ENCODE results near the gene SLC35F1.

Gene SLC35F1

DNA sequence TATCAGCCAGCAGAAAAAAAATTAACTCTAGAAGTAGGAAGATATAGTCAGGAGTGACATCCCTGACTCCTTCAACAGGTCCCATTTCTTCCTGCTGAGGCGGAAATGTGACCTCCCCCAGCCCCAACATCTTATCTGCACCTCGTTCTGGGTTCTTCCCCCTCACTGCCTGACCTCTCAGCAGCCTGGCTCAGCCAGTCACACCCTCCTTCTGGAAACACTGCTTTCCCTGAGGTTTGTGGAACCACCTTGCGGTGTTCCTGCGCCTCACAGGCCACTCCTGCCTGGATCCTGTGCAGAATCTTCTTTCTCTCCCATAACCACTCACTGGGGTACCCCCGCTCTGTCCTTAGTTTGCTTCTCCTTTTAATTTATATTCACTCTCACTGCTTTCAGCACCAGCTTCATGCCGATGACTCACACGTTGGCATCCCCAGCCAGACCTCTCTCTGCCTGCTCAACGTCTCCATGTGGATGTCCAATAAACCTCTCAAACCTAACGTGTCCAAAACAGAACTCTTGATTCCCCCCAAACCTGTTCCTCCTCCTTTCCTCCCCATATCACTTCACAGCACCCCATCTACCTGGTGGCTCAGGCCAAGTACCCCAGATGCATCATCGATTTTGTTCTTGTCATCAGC is 418.3 kb downstream of the SLC35F1 start:
- FAIRE-seq (no peak), DNase-seq (ENCODE audit: insufficient read length, low spot score) (no peak)
- TF ChIP-seq POU2F2 (IDR thresholded peaks at IDR 0.05; ENCODE audit: low read depth, low read length) (no peak), POLR2AphosphoS5 (IDR thresholded peaks at IDR 0.05; ENCODE audit: low read depth, low read length) (no peak), POLR2A (IDR thresholded peaks at IDR 0.05; ENCODE audit: low read depth, low read length) (no peak), SPI1 (IDR thresholded peaks at IDR 0.05; ENCODE audit: low read depth, low read length) (no peak), PAX5 (IDR thresholded peaks at IDR 0.05; ENCODE audit: insufficient read depth, low read length, severe bottlenecking) (no peak), TAF1 (IDR thresholded peaks at IDR 0.05; ENCODE audit: low read depth, low read length) (no peak)

GRCh38 chr6:118326712-118327111 is 419.6 kb downstream of the SLC35F1 start:
- TF ChIP-seq TAF1 (IDR thresholded peaks at IDR 0.05; ENCODE audit: low read depth, low read length) (no peak), POU2F2 (IDR thresholded peaks at IDR 0.05; ENCODE audit: low read depth, low read length) (no peak), SPI1 (IDR thresholded peaks at IDR 0.05; ENCODE audit: low read depth, low read length) (no peak)
- no peak for FAIRE-seq
- no peak for DNase-seq (ENCODE audit: insufficient read length, low spot score)

- FAIRE-seq (no peak), DNase-seq (ENCODE audit: insufficient read length, low spot score) (no peak)
- TF ChIP-seq PAX5 (IDR thresholded peaks at IDR 0.05; ENCODE audit: insufficient read depth, low read length, severe bottlenecking) (no peak), POLR2A (IDR thresholded peaks at IDR 0.05; ENCODE audit: low read depth, low read length) (no peak), POLR2AphosphoS5 (IDR thresholded peaks at IDR 0.05; ENCODE audit: low read depth, low read length) (no peak), POU2F2 (IDR thresholded peaks at IDR 0.05; ENCODE audit: low read depth, low read length) (no peak), SPI1 (IDR thresholded peaks at IDR 0.05; ENCODE audit: low read depth, low read length) (no peak), TAF1 (IDR thresholded peaks at IDR 0.05; ENCODE audit: low read depth, low read length) (no peak)
Measured at GRCh38 chr6:118327237-118327636, 420.2 kb downstream of the SLC35F1 start.

- FAIRE-seq = no peak
- DNase-seq (ENCODE audit: insufficient read length, low spot score) = no peak
- no peak for TF ChIP-seq POLR2A (IDR thresholded peaks at IDR 0.05; ENCODE audit: low read depth, low read length)
- no peak for TF ChIP-seq POU2F2 (IDR thresholded peaks at IDR 0.05; ENCODE audit: low read depth, low read length)
- TF ChIP-seq POLR2AphosphoS5 (IDR thresholded peaks at IDR 0.05; ENCODE audit: low read depth, low read length) = no peak
- TF ChIP-seq TAF1 (IDR thresholded peaks at IDR 0.05; ENCODE audit: low read depth, low read length) = no peak
- no peak for TF ChIP-seq SPI1 (IDR thresholded peaks at IDR 0.05; ENCODE audit: low read depth, low read length)
Measured at GRCh38 chr6:118333772-118334171, 426.7 kb downstream of the SLC35F1 start.

GRCh38 chr6:118334634-118335033 is 427.6 kb downstream of the SLC35F1 start:
- TF ChIP-seq SPI1 (IDR thresholded peaks at IDR 0.05; ENCODE audit: low read depth, low read length) (no peak), POLR2A (IDR thresholded peaks at IDR 0.05; ENCODE audit: low read depth, low read length) (no peak), POLR2AphosphoS5 (IDR thresholded peaks at IDR 0.05; ENCODE audit: low read depth, low read length) (no peak), TAF1 (IDR thresholded peaks at IDR 0.05; ENCODE audit: low read depth, low read length) (no peak), POU2F2 (IDR thresholded peaks at IDR 0.05; ENCODE audit: low read depth, low read length) (no peak), PAX5 (IDR thresholded peaks at IDR 0.05; ENCODE audit: insufficient read depth, low read length, severe bottlenecking) (no peak)
- FAIRE-seq = no peak
- DNase-seq (ENCODE audit: insufficient read length, low spot score) = no peak

GRCh38 chr6:118335325-118335816 is 428.3 kb downstream of the SLC35F1 start:
- DNase-seq (ENCODE audit: insufficient read length, low spot score) (no peak), FAIRE-seq (no peak)
- TF ChIP-seq POLR2A (IDR thresholded peaks at IDR 0.05; ENCODE audit: low read depth, low read length) = no peak

DNA sequence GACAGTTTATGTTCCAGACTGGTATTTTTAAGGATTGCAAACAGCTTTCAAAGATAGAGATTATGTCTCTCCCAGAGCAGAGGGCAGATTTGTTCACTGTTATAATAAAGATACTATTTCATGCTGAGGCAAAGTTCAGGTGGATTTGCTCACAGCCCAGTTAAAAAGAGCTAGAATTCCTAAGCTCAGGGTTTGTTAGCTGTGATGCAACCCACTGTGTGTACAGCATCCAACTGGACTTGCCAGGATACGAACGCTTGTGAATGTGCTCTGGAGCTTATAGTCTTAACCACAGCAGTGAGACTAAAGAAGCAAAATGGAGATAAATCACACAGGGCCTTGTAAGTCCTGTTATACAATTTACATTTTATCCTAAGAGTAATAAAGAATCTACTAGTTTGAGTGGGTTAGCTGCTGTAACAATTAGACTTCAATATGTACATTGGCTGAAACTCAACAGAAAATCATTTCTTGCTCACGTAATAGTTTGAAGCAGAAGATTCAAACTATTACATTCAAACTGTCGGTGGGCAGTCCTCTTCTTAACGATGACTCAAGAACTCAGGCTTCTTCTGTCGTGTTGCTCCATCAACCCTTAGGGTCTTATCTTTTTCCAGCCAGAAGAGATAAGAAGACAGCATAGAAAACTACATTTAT is 437.1 kb downstream of the SLC35F1 start:
- no peak for FAIRE-seq

GRCh38 chr6:118350881-118351430 is 443.9 kb downstream of the SLC35F1 start:
- no peak for DNase-seq (ENCODE audit: insufficient read length, low spot score)
- TF ChIP-seq POLR2A (IDR thresholded peaks at IDR 0.05; ENCODE audit: low read depth, low read length) (no peak), POU2F2 (IDR thresholded peaks at IDR 0.05; ENCODE audit: low read depth, low read length) (no peak), TAF1 (IDR thresholded peaks at IDR 0.05; ENCODE audit: low read depth, low read length) (no peak), SPI1 (IDR thresholded peaks at IDR 0.05; ENCODE audit: low read depth, low read length) (no peak)
- no peak for FAIRE-seq

More for the DNA sequence above, 437.1 kb downstream of the SLC35F1 start:
- DNase-seq (ENCODE audit: insufficient read length, low spot score) = no peak
- TF ChIP-seq PAX5 (IDR thresholded peaks at IDR 0.05; ENCODE audit: insufficient read depth, low read length, severe bottlenecking) (no peak), TAF1 (IDR thresholded peaks at IDR 0.05; ENCODE audit: low read depth, low read length) (no peak), POLR2AphosphoS5 (IDR thresholded peaks at IDR 0.05; ENCODE audit: low read depth, low read length) (no peak), POU2F2 (IDR thresholded peaks at IDR 0.05; ENCODE audit: low read depth, low read length) (no peak), POLR2A (IDR thresholded peaks at IDR 0.05; ENCODE audit: low read depth, low read length) (no peak), SPI1 (IDR thresholded peaks at IDR 0.05; ENCODE audit: low read depth, low read length) (no peak)

DNA sequence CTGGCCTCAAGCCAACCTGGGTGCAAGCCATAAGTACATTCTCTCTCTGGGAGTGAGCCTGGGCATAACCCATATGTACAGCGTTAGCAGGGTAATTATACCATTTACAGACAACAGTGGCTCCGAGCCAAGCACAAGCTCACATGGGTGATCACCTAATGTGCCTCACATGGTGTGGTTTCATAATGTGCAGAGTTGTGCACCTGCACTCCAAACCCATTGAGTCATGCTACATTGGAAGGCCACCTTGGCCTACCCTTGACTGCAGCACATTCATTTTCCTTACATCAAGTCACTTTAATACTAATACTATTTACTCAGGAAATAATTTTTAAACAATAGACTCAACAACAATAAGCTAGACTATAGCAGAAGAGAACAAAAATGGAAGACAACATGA is 446.5 kb downstream of the SLC35F1 start:
- FAIRE-seq (peak; percentile 16), DNase-seq (ENCODE audit: insufficient read length, low spot score) (no peak)
- TF ChIP-seq PAX5 (IDR thresholded peaks at IDR 0.05; ENCODE audit: insufficient read depth, low read length, severe bottlenecking) = no peak
- no peak for TF ChIP-seq SPI1 (IDR thresholded peaks at IDR 0.05; ENCODE audit: low read depth, low read length)
- no peak for TF ChIP-seq POLR2A (IDR thresholded peaks at IDR 0.05; ENCODE audit: low read depth, low read length)
- no peak for TF ChIP-seq POLR2AphosphoS5 (IDR thresholded peaks at IDR 0.05; ENCODE audit: low read depth, low read length)
- no peak for TF ChIP-seq POU2F2 (IDR thresholded peaks at IDR 0.05; ENCODE audit: low read depth, low read length)
- no peak for TF ChIP-seq TAF1 (IDR thresholded peaks at IDR 0.05; ENCODE audit: low read depth, low read length)

DNA sequence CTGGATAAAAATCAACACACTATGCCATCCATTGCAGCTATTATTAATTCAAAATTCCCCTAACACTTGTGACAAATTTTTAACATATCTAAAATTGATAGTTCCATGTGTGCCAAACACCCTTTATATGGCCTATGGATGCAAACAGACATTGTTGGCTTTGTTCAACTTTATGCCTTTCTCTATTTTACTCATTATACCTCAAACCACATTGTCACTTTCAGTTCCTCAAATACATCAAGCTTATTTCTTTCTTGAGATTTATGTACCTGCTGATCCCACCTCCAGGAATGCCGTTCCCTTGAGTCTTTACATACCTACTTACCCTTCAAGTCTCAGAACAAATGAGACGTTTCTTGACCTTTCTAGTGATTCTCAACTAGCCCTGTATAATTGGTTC is 447.6 kb downstream of the SLC35F1 start:
- no peak for TF ChIP-seq TAF1 (IDR thresholded peaks at IDR 0.05; ENCODE audit: low read depth, low read length)
- TF ChIP-seq SPI1 (IDR thresholded peaks at IDR 0.05; ENCODE audit: low read depth, low read length) = peak; percentile 100
- peak; percentile 9 for DNase-seq (ENCODE audit: insufficient read length, low spot score)
- FAIRE-seq = peak; percentile 56

Measured in GM12891 (cell line).